Neutrophil (primary cell): ENCODE results near the gene COL6A2.

ENCODE experiments used
- H3K27ac ChIP-seq: fragments of 200-600 bp; sonication (generic); 2 replicates; pipeline ENCODE4 v1.5.1; 2016; ENCODE audit warnings: mild to moderate bottlenecking, moderate library complexity
- H3K27me3 ChIP-seq: fragments of 200-600 bp; sonication (generic); 2 replicates; pipeline ENCODE4 v1.6.0; 2016; ENCODE audit warnings: mild to moderate bottlenecking
- H3K36me3 ChIP-seq: fragments of 200-600 bp; sonication (generic); 2 replicates; pipeline ENCODE4 v1.5.1; 2017
- H3K4me1 ChIP-seq, 2 experiments: fragments of 200-600 bp in 1 of 2; sonication (generic) in 1 of 2; 1 replicate in 1 of 2; 2 replicates in 1 of 2; pipeline versions ENCODE4 v1.5.1 to v1.6.1; 2013 to 2016; ENCODE audit warnings: low read depth in 1 of 2, low read length in 1 of 2, mild to moderate bottlenecking in 1 of 2, moderate library complexity in 1 of 2; ENCODE audit not compliant: control insufficient read depth in 1 of 2, insufficient read depth in 1 of 2
- H3K4me3 ChIP-seq, 2 experiments: fragments of 200-600 bp in 1 of 2; sonication (generic) in 1 of 2; 1 replicate in 1 of 2; 2 replicates in 1 of 2; pipeline ENCODE4 v1.5.1; 2013 to 2016; ENCODE audit warnings: low read depth in 1 of 2, low read length in 1 of 2, mild to moderate bottlenecking in 1 of 2, moderate library complexity in 1 of 2
- H3K9me3 ChIP-seq: fragments of 200-600 bp; sonication (generic); 2 replicates; pipeline ENCODE4 v1.5.1; 2016
- TF ChIP-seq, protein P1 (sequence below): fragments of 200-600 bp; sonication (generic); IDR thresholded peaks from 2 replicates; pipeline ENCODE4 v1.5.1; 2016; ENCODE audit warnings: antibody characterized with exemption

Gene COL6A2

DNA sequence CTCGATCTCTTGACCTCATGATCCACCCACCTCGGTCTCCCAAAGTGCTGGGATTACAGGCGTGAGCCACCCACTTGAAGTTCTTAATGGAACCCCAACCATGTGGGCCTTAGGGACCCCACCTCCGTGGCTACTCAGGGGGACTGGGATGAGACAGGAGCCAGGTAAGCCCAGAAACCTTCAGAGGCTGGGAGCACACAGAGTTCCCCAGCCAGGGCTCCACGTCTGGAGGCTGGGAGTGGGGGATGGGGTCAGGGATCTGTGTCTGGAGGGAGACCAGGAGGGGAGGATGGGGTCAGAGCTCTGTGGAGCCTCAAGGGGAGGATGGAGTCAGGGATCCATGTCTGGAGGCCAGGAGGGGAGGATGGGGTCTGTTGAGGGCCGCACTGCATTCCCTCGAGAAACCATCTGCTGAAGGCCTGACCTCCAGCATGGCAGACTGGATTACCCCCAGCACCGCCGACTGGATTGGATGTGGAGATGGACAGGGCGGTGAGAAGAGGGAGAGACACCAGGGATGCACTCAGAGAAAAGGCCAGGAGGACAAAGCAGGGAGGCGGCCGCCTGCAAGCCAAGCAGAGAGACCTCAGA is 59.6 kb downstream of the COL6A2 start:
- no peaks in the 10 kb centered on the region for H3K9me3 ChIP-seq
- H3K4me3 ChIP-seq = no peak overlapping the region
- peaks cover 16% of the 10 kb centered on the region for H3K27me3 ChIP-seq
- TF ChIP-seq, protein P1, sequence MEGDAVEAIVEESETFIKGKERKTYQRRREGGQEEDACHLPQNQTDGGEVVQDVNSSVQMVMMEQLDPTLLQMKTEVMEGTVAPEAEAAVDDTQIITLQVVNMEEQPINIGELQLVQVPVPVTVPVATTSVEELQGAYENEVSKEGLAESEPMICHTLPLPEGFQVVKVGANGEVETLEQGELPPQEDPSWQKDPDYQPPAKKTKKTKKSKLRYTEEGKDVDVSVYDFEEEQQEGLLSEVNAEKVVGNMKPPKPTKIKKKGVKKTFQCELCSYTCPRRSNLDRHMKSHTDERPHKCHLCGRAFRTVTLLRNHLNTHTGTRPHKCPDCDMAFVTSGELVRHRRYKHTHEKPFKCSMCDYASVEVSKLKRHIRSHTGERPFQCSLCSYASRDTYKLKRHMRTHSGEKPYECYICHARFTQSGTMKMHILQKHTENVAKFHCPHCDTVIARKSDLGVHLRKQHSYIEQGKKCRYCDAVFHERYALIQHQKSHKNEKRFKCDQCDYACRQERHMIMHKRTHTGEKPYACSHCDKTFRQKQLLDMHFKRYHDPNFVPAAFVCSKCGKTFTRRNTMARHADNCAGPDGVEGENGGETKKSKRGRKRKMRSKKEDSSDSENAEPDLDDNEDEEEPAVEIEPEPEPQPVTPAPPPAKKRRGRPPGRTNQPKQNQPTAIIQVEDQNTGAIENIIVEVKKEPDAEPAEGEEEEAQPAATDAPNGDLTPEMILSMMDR = no peak
- H3K36me3 ChIP-seq = no peaks in the 10 kb centered on the region
- H3K4me1 ChIP-seq = peaks cover 0 to 4% of the 10 kb centered on the region in 2 experiments
- no peak overlapping the region for H3K27ac ChIP-seq

DNA sequence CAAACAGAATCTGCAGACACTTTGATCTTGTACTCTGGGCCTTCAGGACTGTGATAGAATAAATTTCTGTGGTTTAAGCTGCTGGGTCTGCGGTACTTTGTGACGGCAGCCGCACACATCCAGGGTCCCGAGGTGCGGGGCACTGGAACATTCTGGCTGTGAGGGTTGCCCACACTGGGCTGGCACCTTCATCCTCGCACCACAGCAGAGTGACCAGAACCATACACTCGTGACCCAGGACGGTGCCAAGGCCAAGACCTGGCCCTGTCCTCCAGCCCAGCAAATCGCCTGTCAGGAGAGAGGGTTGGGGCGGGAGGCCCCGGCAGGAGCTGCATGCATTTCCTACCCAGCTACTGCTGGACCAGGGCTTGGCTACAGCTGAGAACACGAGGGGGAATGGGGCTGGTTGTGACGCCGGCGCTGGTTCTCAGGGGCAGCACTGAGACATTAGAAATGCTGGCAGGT is 60.1 kb downstream of the COL6A2 start:
- Histone ChIP-seq H3K27me3 (peaks cover 20% of the 10 kb centered on the region), H3K36me3 (no peaks in the 10 kb centered on the region), H3K4me3 (no peak overlapping the region), H3K4me1 (peaks cover 0 to 4% of the 10 kb centered on the region in 2 experiments), H3K9me3 (no peaks in the 10 kb centered on the region), H3K27ac (no peak overlapping the region)
- TF ChIP-seq, protein P1 = no peak

DNA sequence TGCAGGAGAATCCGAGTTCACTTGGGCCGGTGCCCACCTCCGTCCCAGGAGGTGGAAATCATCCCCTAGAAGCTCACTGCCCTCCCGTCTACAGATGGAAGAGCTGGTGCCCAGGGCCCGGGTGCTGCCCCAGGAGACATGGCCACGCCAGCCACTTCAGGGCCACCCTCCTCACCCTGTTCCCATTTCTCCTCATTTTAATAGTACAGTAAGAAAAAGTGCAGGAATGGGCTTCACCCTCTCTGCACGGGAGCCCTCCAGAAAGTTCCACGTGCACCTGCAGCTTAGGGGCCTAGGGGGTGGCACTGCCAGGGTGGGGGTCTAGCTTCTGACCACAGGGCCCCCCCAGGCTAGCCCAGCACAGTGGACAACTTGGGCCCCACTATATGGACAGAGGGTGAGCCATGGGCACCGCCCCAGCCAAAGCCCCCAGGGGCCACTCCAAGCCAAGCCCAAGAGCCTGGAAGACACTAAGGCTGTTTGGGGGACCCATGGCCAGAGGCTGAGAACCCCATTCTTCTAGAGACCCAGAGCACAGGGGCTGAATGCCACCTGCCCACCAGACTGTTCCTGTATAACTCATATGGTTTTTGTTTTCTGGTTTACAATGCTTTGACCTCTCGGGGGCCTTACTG is 60.9 kb downstream of the COL6A2 start:
- peaks cover 20% of the 10 kb centered on the region for H3K27me3 ChIP-seq
- H3K27ac ChIP-seq = no peak overlapping the region
- TF ChIP-seq, protein P1 = no peak
- no peaks in the 10 kb centered on the region for H3K36me3 ChIP-seq
- H3K9me3 ChIP-seq = no peaks in the 10 kb centered on the region
- no peaks in the 10 kb centered on the region for H3K4me1 ChIP-seq
- no peak overlapping the region for H3K4me3 ChIP-seq

DNA sequence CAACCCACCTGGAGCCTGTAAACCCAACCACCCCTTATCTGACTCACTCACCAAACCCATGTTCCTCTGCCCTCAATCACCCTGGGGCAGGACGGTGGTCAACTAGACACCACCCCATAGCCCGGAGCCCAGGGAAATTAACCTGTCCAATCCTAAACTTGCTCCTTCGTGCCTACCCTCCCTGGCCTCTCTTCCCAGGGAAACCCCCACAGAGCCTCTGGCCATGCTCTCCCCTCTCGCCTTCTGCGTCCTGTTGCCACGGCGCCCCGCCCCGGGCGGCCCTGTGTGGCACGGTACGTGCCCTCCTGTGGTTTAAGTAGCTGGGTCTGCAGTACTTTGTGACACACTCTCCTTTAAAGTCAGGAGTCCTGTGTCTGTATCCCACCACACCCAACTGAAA is 61.5 kb downstream of the COL6A2 start:
- Histone ChIP-seq H3K4me1 (no peaks in the 10 kb centered on the region), H3K27me3 (peaks cover 20% of the 10 kb centered on the region), H3K9me3 (no peaks in the 10 kb centered on the region), H3K36me3 (no peaks in the 10 kb centered on the region), H3K27ac (no peak overlapping the region), H3K4me3 (no peak overlapping the region)
- TF ChIP-seq, protein P1 = no peak

DNA sequence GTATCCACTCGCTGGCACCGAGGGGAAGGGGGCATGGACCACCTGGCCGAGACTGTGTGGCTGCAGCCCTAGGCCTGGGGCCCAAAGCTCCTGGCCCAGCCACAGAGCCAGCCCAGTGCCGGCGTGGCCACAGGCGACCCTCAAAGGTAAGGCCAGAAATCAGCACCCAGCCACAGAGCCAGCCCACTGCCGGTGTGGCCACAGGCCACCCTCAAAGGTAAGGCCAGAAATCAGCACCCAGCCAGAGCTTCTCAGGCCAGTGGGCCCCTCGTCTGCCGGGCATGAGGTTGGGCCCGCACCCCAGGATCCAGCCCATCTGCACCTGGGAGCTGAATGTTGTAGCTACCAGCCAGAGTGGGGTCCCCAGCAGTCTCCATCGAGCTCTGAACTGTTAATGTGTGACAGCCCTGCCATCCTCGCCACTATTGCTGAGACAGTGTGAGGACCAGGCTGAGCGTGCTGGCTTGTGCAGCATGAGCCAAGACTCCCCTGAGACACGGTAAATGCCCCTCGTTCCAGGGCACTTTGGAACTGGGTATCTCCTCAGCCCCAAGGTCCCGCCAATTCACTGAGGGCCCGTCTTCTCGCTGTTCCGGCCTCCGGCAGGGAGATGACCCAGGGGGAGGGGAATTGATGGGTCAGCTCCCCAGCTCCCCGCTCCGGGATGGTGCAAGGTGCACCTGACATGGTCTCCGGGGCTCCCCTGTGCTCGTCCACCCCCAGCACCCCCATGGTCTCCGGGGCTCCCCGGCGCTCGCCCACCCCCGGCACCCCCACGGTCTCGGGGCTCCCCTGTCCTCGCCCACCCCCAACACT is 62.1 kb downstream of the COL6A2 start:
- Histone ChIP-seq H3K4me3 (no peak overlapping the region), H3K27me3 (peaks cover 20% of the 10 kb centered on the region), H3K9me3 (no peaks in the 10 kb centered on the region), H3K27ac (no peak overlapping the region), H3K4me1 (no peaks in the 10 kb centered on the region), H3K36me3 (no peaks in the 10 kb centered on the region)
- TF ChIP-seq, protein P1 = no peak
